Measurements from ENCODE around the gene CEP350.

CEP350 gene

DNA sequence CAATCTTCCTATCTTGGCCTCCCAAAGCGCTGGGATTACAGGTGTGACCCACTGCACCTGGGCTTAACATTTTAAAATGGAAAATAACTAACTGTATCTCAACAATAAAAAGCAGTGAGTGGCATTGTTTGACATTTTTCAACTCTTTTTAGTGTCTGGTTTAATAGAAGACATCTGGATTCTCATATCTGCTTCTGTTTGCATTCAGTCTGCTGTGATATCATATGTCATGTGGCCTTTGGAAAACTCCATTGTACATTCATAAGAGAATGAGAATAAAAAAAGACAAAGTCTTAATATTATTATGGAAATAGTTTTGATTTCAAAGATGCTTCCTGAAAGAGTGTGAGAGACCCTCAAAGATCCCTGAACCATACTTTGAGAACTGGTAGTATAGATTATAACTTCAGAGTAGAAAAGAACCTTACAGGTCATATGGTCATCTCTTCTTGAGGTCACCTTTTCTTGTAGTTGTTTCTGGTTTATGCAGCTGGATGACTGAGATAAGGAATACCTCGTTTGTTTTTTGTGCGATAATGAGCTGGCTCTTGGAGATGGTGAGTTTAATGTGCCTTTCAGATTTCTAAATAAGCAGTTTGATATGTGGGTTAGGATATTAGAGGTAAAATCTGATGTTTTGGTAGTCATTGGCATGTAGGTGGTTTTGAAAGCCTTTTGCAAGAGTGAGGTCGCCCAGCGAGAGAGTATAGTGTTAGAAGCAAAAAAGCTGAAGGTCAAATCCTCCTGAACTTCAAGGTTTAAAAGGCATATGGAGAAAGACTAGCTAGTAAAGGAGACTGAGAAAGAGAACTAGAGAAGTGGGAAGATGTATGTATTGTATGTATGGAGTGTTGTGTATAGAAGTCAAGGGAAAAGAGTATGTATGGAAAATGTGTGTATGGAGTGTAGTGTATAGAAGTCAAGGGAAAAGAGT is 17.2 kb downstream of the CEP350 start:
- H3K4me3 ChIP-seq = no peak overlapping the region
- no peak overlapping the region for H3K27ac ChIP-seq
- H3K9me3 ChIP-seq (ENCODE audit: low read depth, low read length) = no peaks in the 10 kb centered on the region
- H3K36me3 ChIP-seq (ENCODE audit: insufficient read depth, low read length) = no peaks in the 10 kb centered on the region
- no peak overlapping the region for H3K9ac ChIP-seq (ENCODE audit: insufficient read length)
- TF ChIP-seq POLR2AphosphoS5 (IDR thresholded peaks at IDR 0.05; ENCODE audit: borderline replicate concordance, low read depth, low read length) = no peak
- TF ChIP-seq EZH2 (IDR thresholded peaks at IDR 0.05) = no peak
- TF ChIP-seq FOXP2 (optimal IDR thresholded peaks at IDR 0.05; ENCODE audit: control extremely low read depth, extremely low read length, insufficient read depth) = no peak
- no peak for DNase-seq (ENCODE audit: low read depth, low spot score)

GRCh38 chr1:179973198-179974110 is 18.8 kb downstream of the CEP350 start:
- Histone ChIP-seq H3K36me3 (ENCODE audit: insufficient read depth, low read length) (no peaks in the 10 kb centered on the region), H3K9me3 (ENCODE audit: low read depth, low read length) (no peaks in the 10 kb centered on the region), H3K27ac (no peak overlapping the region), H3K4me3 (no peak overlapping the region), H3K9ac (ENCODE audit: insufficient read length) (no peak overlapping the region)
- no peak for DNase-seq (ENCODE audit: low read depth, low spot score)
- TF ChIP-seq FOXP2 (optimal IDR thresholded peaks at IDR 0.05; ENCODE audit: control extremely low read depth, extremely low read length, insufficient read depth) = no peak
- TF ChIP-seq EZH2 (IDR thresholded peaks at IDR 0.05) = no peak
- no peak for TF ChIP-seq POLR2AphosphoS5 (IDR thresholded peaks at IDR 0.05; ENCODE audit: borderline replicate concordance, low read depth, low read length)

DNA sequence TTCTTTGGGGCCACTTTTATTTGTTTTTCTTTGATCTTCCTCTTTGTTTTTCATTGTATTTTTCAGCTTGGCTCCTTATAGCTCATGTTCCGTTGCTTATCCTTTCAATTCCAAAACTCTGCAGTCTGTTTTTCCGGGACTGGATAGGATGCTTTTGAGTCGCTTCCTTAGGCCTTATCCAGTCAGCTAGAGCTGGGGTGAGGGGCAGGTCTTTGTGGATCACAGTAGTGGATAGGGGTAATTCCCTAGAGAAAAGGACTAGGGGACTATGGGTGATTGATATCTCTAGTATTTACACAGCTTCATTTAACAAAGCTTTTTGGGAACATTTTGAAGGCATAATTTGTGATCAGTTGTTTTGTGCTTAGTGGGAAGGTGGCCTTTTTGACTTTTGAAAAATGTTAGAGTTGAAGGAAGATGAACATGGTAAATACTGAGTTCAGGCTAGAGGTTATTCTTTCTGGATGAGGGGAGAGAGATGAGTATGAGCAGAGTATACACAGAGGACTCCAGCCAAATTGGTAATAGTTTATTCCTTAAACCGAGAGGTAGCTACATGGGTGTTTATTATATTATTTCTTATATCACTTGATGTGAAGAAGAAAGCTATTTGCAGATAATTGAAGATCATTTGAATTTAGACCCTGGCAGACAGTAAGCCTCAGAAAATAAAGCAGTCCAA is 22.5 kb downstream of the CEP350 start:
- Histone ChIP-seq H3K36me3 (ENCODE audit: insufficient read depth, low read length) (0 out of 2 replicates have a peak, but pooled peaks cover 4% of the 10 kb centered on the region), H3K9ac (ENCODE audit: insufficient read length) (peak overlapping the region; percentile 64), H3K9me3 (ENCODE audit: low read depth, low read length) (peaks cover 10% of the 10 kb centered on the region; the same call in 1 of the 2 replicates), H3K27ac (peak overlapping the region; percentile 95), H3K4me3 (peak overlapping the region; percentile 67)
- TF ChIP-seq FOXP2 (optimal IDR thresholded peaks at IDR 0.05; ENCODE audit: control extremely low read depth, extremely low read length, insufficient read depth) = no peak
- no peak for TF ChIP-seq POLR2AphosphoS5 (IDR thresholded peaks at IDR 0.05; ENCODE audit: borderline replicate concordance, low read depth, low read length)
- TF ChIP-seq EZH2 (IDR thresholded peaks at IDR 0.05) = no peak
- no peak for DNase-seq (ENCODE audit: low read depth, low spot score)

DNA sequence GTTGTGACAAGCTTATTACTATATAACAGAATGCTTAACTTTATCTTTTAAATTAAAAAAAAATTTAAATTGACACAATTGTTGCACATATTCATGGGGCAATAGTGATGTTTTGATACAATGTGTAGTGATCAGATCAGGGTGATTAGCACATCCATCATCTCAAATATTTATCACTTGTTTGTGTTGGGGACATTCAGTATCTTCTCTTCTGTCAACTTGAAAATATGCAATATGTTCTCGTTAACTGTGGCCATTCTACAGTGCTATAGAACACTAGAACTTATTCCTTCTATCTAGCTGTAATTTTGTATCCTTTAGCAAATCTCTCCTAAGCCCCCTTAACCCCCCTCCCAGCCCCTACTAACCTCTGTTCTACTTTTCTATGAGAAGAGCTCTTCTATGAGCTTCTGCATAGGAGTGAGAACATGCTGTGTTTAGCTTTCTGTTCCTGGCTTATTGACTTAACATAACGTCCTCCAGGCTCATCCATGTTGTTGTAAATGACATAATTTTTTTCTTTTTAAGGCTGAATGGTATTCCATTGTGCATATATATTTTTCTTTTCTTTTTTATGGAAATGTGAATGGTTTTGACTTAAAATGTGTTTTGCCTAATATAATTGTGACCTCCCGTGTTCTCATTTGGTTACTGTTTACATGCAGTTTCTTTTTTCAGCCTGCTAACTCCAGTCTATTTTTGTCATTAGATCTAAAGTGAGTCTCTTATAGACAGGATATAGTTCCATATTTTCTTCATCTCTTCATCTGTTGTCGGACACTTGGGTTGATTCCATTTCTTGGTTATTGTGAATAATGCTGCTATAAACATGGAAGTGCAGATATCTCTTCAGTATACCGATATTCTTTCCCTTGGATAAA is 23.8 kb downstream of the CEP350 start:
- TF ChIP-seq POLR2AphosphoS5 (IDR thresholded peaks at IDR 0.05; ENCODE audit: borderline replicate concordance, low read depth, low read length) = no peak
- no peak for TF ChIP-seq EZH2 (IDR thresholded peaks at IDR 0.05)
- TF ChIP-seq FOXP2 (optimal IDR thresholded peaks at IDR 0.05; ENCODE audit: control extremely low read depth, extremely low read length, insufficient read depth) = no peak
- H3K4me3 ChIP-seq = no peak overlapping the region
- H3K9me3 ChIP-seq (ENCODE audit: low read depth, low read length) = peaks cover 10% of the 10 kb centered on the region; the same call in 1 of the 2 replicates
- H3K9ac ChIP-seq (ENCODE audit: insufficient read length) = no peak overlapping the region
- no peak for DNase-seq (ENCODE audit: low read depth, low spot score)
- H3K36me3 ChIP-seq (ENCODE audit: insufficient read depth, low read length) = 0 out of 2 replicates have a peak, but pooled peaks cover 4% of the 10 kb centered on the region
- no peak overlapping the region for H3K27ac ChIP-seq

GRCh38 chr1:179984101-179984500 is 29.5 kb downstream of the CEP350 start:
- no peak for DNase-seq (ENCODE audit: low read depth, low spot score)
- TF ChIP-seq EZH2 (IDR thresholded peaks at IDR 0.05) (no peak), POLR2AphosphoS5 (IDR thresholded peaks at IDR 0.05; ENCODE audit: borderline replicate concordance, low read depth, low read length) (no peak), FOXP2 (optimal IDR thresholded peaks at IDR 0.05; ENCODE audit: control extremely low read depth, extremely low read length, insufficient read depth) (no peak)
- no peaks in the 10 kb centered on the region for H3K36me3 ChIP-seq (ENCODE audit: insufficient read depth, low read length)
- peaks cover 9% of the 10 kb centered on the region; the same call in 1 of the 2 replicates for H3K9me3 ChIP-seq (ENCODE audit: low read depth, low read length)
- H3K27ac ChIP-seq = no peak overlapping the region
- H3K9ac ChIP-seq (ENCODE audit: insufficient read length) = no peak overlapping the region
- H3K4me3 ChIP-seq = no peak overlapping the region

DNA sequence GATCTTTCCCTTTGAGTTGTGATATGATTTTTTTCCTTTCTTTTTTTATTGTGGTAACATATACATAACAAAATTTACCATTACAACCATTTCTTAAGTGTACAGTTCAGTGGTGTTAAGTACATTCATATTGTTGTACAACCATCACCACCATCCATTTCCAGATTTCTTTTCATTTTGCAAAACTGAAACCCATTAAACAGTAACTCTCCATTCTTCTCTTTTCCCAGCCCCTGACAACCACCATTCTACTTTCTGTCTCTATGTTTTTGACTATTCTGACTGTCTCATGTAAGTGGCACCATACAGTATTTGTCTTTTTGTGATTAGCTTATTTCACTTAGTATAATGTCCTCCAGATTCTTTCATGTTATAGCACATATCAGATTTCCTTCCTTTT is 30.3 kb downstream of the CEP350 start:
- Histone ChIP-seq H3K4me3 (no peak overlapping the region), H3K27ac (no peak overlapping the region), H3K9ac (ENCODE audit: insufficient read length) (no peak overlapping the region), H3K9me3 (ENCODE audit: low read depth, low read length) (peaks cover under 1% of the 10 kb centered on the region; the same call in 1 of the 2 replicates), H3K36me3 (ENCODE audit: insufficient read depth, low read length) (peaks cover 4% of the 10 kb centered on the region; the same call in 1 of the 2 replicates)
- no peak for TF ChIP-seq EZH2 (IDR thresholded peaks at IDR 0.05)
- no peak for TF ChIP-seq POLR2AphosphoS5 (IDR thresholded peaks at IDR 0.05; ENCODE audit: borderline replicate concordance, low read depth, low read length)
- TF ChIP-seq FOXP2 (optimal IDR thresholded peaks at IDR 0.05; ENCODE audit: control extremely low read depth, extremely low read length, insufficient read depth) = no peak
- no peak for DNase-seq (ENCODE audit: low read depth, low spot score)

- no peak for DNase-seq (ENCODE audit: low read depth, low spot score)
- Histone ChIP-seq H3K9me3 (ENCODE audit: low read depth, low read length) (no peaks in the 10 kb centered on the region), H3K4me3 (no peak overlapping the region), H3K36me3 (ENCODE audit: insufficient read depth, low read length) (peaks cover 8% of the 10 kb centered on the region; the same call in 1 of the 2 replicates), H3K9ac (ENCODE audit: insufficient read length) (no peak overlapping the region), H3K27ac (no peak overlapping the region)
- TF ChIP-seq EZH2 (IDR thresholded peaks at IDR 0.05) = no peak
Observed at GRCh38 chr1:179990847-179991246, 36.2 kb downstream of the CEP350 start.
